Measurements from ENCODE around the gene MYBBP1A.

DNA sequence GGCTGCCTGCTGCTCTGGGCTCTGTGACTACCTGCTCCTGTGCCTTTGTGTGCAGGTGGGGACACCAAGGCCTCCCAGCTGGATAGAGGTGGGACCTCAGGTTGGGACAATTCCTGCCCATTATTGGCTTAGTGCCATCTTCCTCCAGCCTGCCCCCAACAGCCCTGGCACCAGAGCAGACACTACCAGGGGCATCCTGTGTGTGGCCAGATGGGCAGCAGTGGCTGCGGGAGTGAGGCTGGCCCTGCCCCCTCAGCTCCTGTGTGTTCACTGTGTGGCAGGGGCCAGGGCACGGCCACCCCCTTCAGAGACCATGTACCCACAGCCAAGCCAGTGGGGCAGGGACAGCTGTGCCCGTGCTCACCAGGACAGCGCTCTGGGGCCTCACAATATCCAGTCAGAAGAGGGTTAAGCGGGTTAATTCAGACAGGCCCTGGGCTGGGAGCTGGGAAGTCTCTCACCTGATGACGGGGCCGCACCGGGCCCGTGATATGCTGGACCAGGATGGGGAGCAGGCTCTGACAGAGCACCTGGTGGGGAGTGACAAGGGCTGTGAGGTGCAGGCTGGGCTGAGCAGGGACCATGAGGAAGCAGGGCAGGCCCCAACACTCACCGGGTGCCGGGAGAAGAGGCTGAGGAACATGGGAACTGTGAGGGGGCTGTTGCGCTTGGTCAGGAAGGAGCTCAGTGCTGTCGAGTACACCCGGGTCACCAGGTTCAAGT, 13.0 kb downstream of the MYBBP1A start:
- TF ChIP-seq EP300 (IDR thresholded peaks at IDR 0.05) = no peak
- TF ChIP-seq, protein P1, sequence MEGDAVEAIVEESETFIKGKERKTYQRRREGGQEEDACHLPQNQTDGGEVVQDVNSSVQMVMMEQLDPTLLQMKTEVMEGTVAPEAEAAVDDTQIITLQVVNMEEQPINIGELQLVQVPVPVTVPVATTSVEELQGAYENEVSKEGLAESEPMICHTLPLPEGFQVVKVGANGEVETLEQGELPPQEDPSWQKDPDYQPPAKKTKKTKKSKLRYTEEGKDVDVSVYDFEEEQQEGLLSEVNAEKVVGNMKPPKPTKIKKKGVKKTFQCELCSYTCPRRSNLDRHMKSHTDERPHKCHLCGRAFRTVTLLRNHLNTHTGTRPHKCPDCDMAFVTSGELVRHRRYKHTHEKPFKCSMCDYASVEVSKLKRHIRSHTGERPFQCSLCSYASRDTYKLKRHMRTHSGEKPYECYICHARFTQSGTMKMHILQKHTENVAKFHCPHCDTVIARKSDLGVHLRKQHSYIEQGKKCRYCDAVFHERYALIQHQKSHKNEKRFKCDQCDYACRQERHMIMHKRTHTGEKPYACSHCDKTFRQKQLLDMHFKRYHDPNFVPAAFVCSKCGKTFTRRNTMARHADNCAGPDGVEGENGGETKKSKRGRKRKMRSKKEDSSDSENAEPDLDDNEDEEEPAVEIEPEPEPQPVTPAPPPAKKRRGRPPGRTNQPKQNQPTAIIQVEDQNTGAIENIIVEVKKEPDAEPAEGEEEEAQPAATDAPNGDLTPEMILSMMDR (IDR thresholded peaks at IDR 0.05) = no peak
- no peak for TF ChIP-seq MAX (IDR thresholded peaks at IDR 0.05)
- TF ChIP-seq RNF2 (IDR thresholded peaks at IDR 0.05; ENCODE audit: borderline replicate concordance, low read depth) = no peak
- TF ChIP-seq TFCP2L1 (CRISPR knock-in tag; IDR thresholded peaks at IDR 0.05) = no peak
- TF ChIP-seq, protein P2, sequence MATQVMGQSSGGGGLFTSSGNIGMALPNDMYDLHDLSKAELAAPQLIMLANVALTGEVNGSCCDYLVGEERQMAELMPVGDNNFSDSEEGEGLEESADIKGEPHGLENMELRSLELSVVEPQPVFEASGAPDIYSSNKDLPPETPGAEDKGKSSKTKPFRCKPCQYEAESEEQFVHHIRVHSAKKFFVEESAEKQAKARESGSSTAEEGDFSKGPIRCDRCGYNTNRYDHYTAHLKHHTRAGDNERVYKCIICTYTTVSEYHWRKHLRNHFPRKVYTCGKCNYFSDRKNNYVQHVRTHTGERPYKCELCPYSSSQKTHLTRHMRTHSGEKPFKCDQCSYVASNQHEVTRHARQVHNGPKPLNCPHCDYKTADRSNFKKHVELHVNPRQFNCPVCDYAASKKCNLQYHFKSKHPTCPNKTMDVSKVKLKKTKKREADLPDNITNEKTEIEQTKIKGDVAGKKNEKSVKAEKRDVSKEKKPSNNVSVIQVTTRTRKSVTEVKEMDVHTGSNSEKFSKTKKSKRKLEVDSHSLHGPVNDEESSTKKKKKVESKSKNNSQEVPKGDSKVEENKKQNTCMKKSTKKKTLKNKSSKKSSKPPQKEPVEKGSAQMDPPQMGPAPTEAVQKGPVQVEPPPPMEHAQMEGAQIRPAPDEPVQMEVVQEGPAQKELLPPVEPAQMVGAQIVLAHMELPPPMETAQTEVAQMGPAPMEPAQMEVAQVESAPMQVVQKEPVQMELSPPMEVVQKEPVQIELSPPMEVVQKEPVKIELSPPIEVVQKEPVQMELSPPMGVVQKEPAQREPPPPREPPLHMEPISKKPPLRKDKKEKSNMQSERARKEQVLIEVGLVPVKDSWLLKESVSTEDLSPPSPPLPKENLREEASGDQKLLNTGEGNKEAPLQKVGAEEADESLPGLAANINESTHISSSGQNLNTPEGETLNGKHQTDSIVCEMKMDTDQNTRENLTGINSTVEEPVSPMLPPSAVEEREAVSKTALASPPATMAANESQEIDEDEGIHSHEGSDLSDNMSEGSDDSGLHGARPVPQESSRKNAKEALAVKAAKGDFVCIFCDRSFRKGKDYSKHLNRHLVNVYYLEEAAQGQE (IDR thresholded peaks at IDR 0.05) = no peak
- TF ChIP-seq MAFK (IDR thresholded peaks at IDR 0.05; ENCODE audit: partially characterized antibody) = no peak
- no peak for TF ChIP-seq GATA3 (IDR thresholded peaks at IDR 0.05; ENCODE audit: borderline replicate concordance)
- TF ChIP-seq CBX2 (IDR thresholded peaks at IDR 0.05; ENCODE audit: borderline replicate concordance, low read depth) = no peak
- no peak for TF ChIP-seq HES2 (IDR thresholded peaks at IDR 0.05)
- no peak for TF ChIP-seq SREBF2 (IDR thresholded peaks at IDR 0.05)
- TF ChIP-seq HOXB5 (CRISPR knock-in tag; IDR thresholded peaks at IDR 0.05) = no peak
- TF ChIP-seq RARB (CRISPR knock-in tag; IDR thresholded peaks at IDR 0.05) = no peak
